ENCODE measurements around the gene AGPAT1. TPM values are rescaled to one million over a fixed set of nuclear protein-coding genes. Genes with fewer than 3 reads are reported as not detected.

Gene AGPAT1
- total and polyA plus RNA-seq, 2 of the 8 experiments (the other 6 are each of a cell fraction or from before 2014, with no cell fraction given) = 96.0 to 222 TPM

- TF ChIP-seq RNF2 (IDR thresholded peaks at IDR 0.05; ENCODE audit: borderline replicate concordance, low read depth, low read length, missing control alignments, poor library complexity, severe bottlenecking) (no peak), TAF7 (optimal IDR thresholded peaks at IDR 0.05; ENCODE audit: borderline replicate concordance, low read depth, low read length) (no peak), GABPA (IDR thresholded peaks at IDR 0.05; ENCODE audit: borderline replicate concordance, insufficient read depth, low read length) (no peak), KDM1A (IDR thresholded peaks at IDR 0.05; ENCODE audit: borderline replicate concordance, low read length) (no peak), NRF1 (IDR thresholded peaks at IDR 0.05; ENCODE audit: low read depth, low read length) (no peak), SP2 (IDR thresholded peaks at IDR 0.05; ENCODE audit: low read length) (no peak), CBX8 (IDR thresholded peaks at IDR 0.05; ENCODE audit: borderline replicate concordance, low read depth, low read length) (no peak)
Observed at GRCh38 chr6:32133786-32134185, 42.1 kb downstream of the AGPAT1 start (continued).
